Stimulated activated memory B cell treated with anti-CD40 and anti-IgM and Interleukin-4, amounts not matched to agents 10 μg/mL and 1 μg/mL and 100 μg/mL, for 72 hours (primary cell): ENCODE data around the gene ELF2.
A peak's percentile ranks its signal among the peaks of the same experiment; 100 is the strongest.
"Not testable (repeated sequence)": the region's sequence is repeated elsewhere in the genome, so short reads cannot be mapped to it uniquely, and the experiment has no call there.

Experiments
- ATAC-seq: fragments of 150-1000 bp; cut with Tn5 transposase; 2 replicates; pipeline ENCODE4 v1.10.0; 2021
- H3K27ac Mint-ChIP-seq: one replicate; pipeline ENCODE4 v1.8.0; 2022; ENCODE audit warnings: mild to moderate bottlenecking, mixed read lengths
- H3K27me3 Mint-ChIP-seq: one replicate; pipeline ENCODE4 v1.8.0; 2022; ENCODE audit warnings: mixed read lengths
- H3K36me3 Mint-ChIP-seq: one replicate; pipeline ENCODE4 v1.8.0; 2022; ENCODE audit warnings: mixed read lengths
- H3K4me1 Mint-ChIP-seq: one replicate; pipeline ENCODE4 v1.8.0; 2022; ENCODE audit warnings: mixed read lengths
- H3K4me3 Mint-ChIP-seq: one replicate; pipeline ENCODE4 v1.8.0; 2022; ENCODE audit warnings: mild to moderate bottlenecking, moderate library complexity, mixed read lengths
- H3K9me3 Mint-ChIP-seq: one replicate; pipeline ENCODE4 v1.8.0; 2022; ENCODE audit warnings: mixed read lengths

ELF2 gene

DNA sequence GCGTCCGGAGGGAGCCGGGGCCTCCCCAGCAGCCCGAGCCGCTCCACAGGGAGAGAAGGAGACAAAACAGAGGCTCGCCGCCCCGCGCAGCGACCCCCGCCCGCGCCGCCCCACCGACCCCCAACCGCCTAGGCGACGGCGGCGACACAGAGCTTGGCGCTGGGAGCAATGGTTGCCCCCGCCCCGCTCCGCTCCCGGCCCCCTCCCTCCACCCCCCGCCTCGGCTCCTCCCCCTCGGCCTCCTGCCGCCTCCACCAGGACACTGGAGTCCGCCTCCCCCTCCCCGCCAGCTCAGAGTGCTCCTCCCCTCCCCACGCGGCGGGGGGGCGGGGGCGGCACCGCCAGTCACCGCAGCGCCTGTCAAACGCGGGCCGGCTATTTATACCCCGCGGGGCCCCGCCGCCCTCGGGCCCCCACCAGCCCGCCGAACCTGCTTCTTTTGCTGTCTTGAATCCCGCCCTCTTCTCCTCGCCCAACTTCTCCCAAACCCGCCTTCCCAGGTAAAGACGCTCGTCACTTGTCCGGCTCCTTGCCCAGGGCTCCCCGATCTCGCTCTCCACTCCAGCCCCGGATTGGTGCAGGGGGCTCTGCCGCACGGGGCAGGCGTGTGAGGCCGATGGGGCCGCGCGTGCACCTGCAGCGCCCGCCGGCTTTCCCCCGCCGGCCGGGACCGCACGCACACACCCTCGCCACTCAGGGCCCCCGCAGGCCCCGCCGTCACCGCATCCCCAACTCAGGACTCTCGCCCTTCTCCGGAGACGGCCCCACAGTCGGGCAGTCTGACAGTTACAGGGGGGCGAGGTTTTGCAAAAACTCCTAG lies at the start of gene ELF2:
Gene ELF2, minus strand, starts transcription at position 170 of the 820 bp plus-strand sequence. CDS start 39,517 bp downstream, outside the sequence.
- peak within 1 kb of the TSS; percentile 89 for H3K4me3 Mint-ChIP-seq
- H3K27me3 Mint-ChIP-seq, result no peaks in the 10 kb centered on the region
- no peaks in the 10 kb centered on the region for H3K9me3 Mint-ChIP-seq
- peak within 1 kb of the TSS; percentile 94 for H3K27ac Mint-ChIP-seq
- peaks cover 26% of the 10 kb centered on the region for H3K4me1 Mint-ChIP-seq
- peak; percentile 81 for ATAC-seq
- H3K36me3 Mint-ChIP-seq, result no peaks in the 10 kb centered on the region

DNA sequence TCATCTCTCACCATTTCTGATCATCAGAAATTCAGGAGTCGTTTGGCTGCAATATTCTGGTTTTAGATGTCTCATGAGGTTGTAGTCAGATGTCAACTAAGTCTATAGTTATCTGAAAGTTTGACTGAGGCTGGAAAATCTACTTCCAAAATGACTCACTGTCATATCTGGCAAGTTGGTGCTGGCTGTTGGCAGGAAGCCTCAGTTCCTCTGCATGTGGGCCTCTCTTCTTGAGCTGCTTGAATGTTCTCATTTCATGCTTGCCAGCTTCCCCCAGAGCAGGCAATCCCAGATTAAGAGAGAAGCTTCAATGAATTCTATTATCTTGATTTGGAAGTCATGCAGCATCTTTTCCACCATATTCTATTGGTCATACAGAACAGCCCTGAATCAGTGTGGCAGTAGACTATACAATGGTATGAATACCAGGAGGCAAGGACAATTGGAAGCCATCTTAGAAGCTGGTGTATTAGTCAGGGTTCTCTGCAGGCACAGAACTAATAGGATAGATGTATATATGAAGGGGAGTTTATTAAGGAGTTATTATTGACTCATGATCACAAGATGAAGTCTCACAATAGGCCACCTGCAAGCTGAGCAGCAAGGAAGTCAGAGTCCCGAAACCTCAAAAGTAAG lies 46.8 kb upstream of the ELF2 start:
- peaks cover 3% of the 10 kb centered on the region for H3K9me3 Mint-ChIP-seq
- no peaks in the 10 kb centered on the region for H3K36me3 Mint-ChIP-seq
- no peak overlapping the region for H3K27ac Mint-ChIP-seq
- ATAC-seq, result peak; percentile 62
- H3K4me3 Mint-ChIP-seq, result no peak overlapping the region
- H3K4me1 Mint-ChIP-seq, result peaks cover 10% of the 10 kb centered on the region
- H3K27me3 Mint-ChIP-seq, result no peaks in the 10 kb centered on the region

DNA sequence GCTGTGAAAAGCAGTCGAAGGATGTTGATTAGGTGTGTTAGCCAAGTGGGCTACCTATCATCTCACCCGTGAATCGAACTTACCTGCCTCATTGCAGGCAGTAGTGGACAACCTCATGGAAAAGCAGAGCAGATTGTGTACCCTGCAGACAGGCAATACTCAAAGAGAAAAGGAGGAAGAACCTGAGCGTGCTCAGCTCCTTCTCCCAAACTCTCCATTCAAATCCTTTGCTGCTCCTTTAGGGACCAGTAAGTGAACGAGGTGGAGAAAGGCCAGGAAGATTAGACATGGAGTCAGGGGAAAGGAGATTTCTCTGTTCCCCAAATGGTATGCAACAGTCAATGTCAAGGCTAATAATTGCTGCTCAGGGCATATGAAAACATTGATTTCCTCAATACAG lies 45.2 kb upstream of the ELF2 start:
- H3K4me3 Mint-ChIP-seq, result no peak overlapping the region
- H3K4me1 Mint-ChIP-seq, result peaks cover 10% of the 10 kb centered on the region
- no peaks in the 10 kb centered on the region for H3K27me3 Mint-ChIP-seq
- peaks cover 3% of the 10 kb centered on the region for H3K9me3 Mint-ChIP-seq
- H3K27ac Mint-ChIP-seq, result no peak overlapping the region
- H3K36me3 Mint-ChIP-seq, result no peaks in the 10 kb centered on the region
- ATAC-seq, result no peak

DNA sequence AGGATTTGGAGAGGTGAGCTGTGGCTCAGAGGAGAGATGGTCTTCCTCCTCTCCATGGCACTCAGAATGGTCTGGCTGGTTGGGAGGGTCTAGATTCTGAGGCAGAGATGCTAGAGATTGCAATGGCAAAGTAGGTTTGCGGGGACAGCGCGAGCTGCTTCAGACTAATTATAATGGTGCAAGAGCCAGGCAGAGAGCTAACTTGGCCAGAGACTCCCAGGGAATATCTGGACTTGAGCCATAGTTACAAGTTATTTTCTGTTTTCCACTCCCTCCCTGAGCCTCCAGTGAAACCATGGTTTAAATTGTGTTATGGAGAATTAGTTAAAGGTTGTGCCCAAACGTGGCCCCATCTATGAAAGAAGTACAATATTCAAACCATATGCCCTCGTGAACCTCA lies 44.7 kb upstream of the ELF2 start:
- Mint-ChIP-seq H3K4me1 (peaks cover 10% of the 10 kb centered on the region), H3K27me3 (no peaks in the 10 kb centered on the region), H3K4me3 (no peak overlapping the region), H3K27ac (no peak overlapping the region), H3K36me3 (no peaks in the 10 kb centered on the region), H3K9me3 (peaks cover 3% of the 10 kb centered on the region)
- no peak for ATAC-seq

DNA sequence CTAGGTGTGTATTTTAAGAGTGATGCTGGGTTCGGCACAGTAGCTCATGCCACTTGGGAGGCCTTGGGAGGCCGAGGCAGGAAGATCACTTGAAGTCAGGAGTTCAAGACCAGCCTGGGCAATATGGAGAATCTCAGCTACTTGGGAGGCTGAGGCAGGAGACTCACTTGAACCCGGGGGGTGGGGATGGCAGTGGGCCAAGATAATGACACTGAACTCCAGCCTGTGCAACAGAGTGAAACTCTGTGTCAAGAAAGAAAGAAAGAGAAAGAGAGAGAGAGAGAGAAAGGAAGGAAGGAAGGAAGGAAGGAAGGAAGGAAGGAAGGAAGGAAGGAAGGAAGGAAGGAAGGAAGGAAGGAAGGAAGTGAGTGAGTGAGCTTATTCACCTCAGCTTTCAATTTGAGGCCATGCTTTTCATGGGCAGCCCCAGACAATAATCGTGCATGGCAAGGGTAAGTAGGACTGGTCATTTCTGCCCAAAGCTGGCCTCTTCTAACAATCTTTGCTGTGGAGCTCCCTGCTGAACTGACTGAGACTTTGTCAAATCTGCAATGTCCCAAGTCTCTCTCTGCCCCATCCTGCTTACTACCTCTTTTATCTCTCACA lies 42.5 kb upstream of the ELF2 start:
- H3K27ac Mint-ChIP-seq, result no peak overlapping the region
- peaks cover 14% of the 10 kb centered on the region for H3K4me1 Mint-ChIP-seq

DNA sequence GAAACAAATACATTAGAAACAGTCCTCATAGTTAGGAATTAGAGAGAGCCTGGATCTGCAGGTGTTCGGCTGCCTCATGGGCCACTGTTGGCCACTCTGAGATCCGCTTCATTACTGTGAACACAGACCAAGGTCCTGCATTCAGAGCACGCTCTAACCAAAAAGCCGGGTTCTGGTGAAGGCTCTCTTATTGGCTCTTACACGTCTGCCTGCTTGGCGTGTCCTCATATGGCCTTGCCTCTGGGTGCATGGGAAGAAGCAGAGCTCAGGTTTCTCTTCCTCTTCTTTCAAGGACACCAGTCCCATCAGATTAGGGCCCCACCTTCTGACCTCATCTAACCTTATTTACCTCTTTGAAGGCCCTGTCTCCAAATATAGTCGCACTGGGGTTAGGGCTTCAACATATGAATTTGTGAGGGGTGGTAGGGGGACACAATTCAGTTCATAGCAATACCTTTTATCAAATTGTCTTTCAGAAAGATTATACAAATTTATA lies 37.1 kb upstream of the ELF2 start:
- H3K27me3 Mint-ChIP-seq, result no peaks in the 10 kb centered on the region
- peak overlapping the region; percentile 79 for H3K27ac Mint-ChIP-seq
- no peaks in the 10 kb centered on the region for H3K9me3 Mint-ChIP-seq
- H3K36me3 Mint-ChIP-seq, result no peaks in the 10 kb centered on the region
- H3K4me3 Mint-ChIP-seq, result no peak overlapping the region
- peak; percentile 100 for ATAC-seq
- H3K4me1 Mint-ChIP-seq, result peaks cover 16% of the 10 kb centered on the region

More for the DNA sequence above, 42.5 kb upstream of the ELF2 start:
- no peak for ATAC-seq
- Mint-ChIP-seq H3K36me3 (no peaks in the 10 kb centered on the region), H3K27me3 (no peaks in the 10 kb centered on the region), H3K4me3 (peak overlapping the region; percentile 30), H3K9me3 (peaks cover 3% of the 10 kb centered on the region)

DNA sequence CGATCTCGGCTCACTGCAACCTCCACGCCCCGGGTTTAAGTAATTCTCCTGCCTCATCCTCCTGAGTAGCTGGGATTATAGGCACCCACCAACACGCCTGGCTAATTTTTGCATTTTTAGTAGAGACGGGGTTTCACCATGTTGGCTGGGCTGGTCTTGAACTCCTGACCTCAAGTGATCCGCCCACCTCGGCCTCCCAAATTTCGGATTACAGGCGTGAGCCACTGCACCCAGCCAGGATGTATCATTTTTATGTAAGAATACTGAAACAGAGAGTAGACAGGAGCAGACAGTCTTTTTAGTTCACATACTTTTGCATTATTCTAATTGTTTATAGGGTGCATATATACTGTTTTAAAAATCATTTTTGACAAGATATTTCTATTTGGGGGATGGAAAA lies 36.6 kb upstream of the ELF2 start:
- not testable (repeated sequence) for H3K4me3 Mint-ChIP-seq, H3K36me3 Mint-ChIP-seq, H3K9me3 Mint-ChIP-seq, H3K27me3 Mint-ChIP-seq, ATAC-seq
- H3K4me1 Mint-ChIP-seq, result peaks cover 16% of the 10 kb centered on the region
- peak overlapping the region; percentile 79 for H3K27ac Mint-ChIP-seq

DNA sequence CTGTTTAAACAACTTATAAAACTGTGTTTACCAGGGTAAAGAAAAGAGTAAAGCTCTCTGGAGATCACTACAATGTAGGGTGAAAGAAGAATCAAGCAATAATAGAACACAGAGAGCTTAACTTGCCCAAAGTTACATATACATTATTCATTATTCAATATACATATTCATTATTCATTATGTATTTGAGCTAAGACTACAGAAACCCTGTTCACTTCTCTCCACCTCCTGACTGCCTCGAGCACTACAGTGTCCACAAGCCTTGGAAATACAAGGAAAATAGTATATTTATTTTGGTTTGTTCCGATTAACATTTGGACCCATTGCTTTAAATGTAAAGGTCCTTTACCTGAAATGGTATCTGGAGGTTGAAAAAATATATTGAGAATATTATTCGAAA lies 35.9 kb upstream of the ELF2 start:
- Mint-ChIP-seq H3K36me3 (no peaks in the 10 kb centered on the region), H3K4me1 (peaks cover 16% of the 10 kb centered on the region), H3K4me3 (no peak overlapping the region), H3K27ac (no peak overlapping the region), H3K27me3 (no peaks in the 10 kb centered on the region), H3K9me3 (no peaks in the 10 kb centered on the region)
- no peak for ATAC-seq

DNA sequence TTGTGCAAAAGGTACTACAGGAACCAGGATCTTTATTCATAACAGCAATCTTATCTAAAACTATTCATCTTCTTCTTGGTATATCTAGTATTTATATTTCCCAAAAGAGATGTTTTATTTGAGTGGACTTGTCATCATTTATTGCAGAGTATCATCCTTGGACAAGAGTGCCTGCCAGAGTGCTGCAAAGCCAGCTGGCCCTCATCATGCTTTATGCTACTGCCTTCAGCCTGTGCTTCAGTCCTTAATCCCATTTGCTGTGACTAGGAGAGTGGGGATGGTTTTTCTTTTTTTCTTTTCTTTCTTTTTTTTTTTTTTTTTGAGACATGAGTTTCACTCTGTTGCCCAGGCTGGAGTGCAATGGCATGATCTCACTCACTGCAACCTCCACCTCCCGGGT lies 33.5 kb upstream of the ELF2 start:
- no peaks in the 10 kb centered on the region for H3K36me3 Mint-ChIP-seq
- H3K4me3 Mint-ChIP-seq, result no peak overlapping the region
- no peak for ATAC-seq
- no peaks in the 10 kb centered on the region for H3K9me3 Mint-ChIP-seq
- peaks cover 16% of the 10 kb centered on the region for H3K4me1 Mint-ChIP-seq
- no peak overlapping the region for H3K27ac Mint-ChIP-seq
- H3K27me3 Mint-ChIP-seq, result no peaks in the 10 kb centered on the region

DNA sequence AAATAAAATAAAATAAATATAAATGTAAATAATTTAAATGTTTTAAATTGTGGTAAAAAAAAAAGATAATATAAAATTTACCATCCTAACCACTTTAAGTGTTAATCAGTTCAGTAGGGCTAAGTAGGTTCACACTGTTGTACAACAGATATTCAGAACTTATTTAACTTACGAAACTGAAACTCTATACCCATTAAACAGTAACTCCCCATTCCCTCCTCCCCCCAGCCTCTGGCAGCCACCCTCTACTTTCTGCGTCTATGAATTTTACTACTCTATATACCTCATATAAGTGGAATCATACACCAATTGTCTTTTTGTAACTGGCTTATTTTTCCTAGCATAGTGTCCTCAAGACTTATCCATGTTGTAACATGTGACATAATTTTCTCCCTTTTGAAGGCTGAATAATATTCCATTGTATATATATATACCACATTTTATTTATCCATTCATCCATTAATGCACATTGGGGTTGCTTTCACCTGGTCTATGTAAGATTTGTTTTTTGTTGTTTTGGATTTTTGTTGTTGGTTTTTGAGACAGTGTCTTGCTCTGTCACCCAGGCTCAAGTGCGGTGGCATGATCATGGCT lies 32.5 kb upstream of the ELF2 start:
- H3K36me3 Mint-ChIP-seq, result no peaks in the 10 kb centered on the region
- no peak overlapping the region for H3K4me3 Mint-ChIP-seq
- H3K27ac Mint-ChIP-seq, result no peak overlapping the region

DNA sequence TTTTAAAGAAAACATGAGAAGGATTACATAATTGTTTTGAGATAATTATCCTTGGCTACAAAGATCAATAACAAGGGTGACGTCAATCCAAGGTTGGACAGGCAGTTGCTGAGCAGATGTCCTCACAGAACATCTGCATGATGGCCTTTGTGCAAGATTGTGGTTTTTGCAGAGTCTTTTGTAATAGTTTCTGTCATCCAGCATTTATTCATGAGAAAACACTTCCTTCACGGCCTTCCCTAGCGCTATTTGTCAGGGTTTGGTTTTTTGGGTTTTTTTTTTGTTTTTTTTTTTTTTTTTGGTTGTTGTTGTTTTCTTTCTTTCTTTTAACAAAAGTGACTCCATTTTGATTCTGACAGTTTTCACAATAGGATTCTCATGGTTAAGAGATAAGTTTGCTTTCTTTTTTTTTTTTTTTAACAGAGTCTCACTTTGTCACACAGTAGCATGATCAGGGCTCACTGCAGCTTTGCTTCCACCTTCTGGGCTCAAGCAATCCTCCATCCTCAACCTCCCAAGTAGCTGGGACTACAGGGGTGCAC lies 31.5 kb upstream of the ELF2 start:
- no peak overlapping the region for H3K4me3 Mint-ChIP-seq

More for the DNA sequence above, 32.5 kb upstream of the ELF2 start:
- no peaks in the 10 kb centered on the region for H3K27me3 Mint-ChIP-seq
- no peaks in the 10 kb centered on the region for H3K9me3 Mint-ChIP-seq
- no peak for ATAC-seq
- peaks cover 12% of the 10 kb centered on the region for H3K4me1 Mint-ChIP-seq

DNA sequence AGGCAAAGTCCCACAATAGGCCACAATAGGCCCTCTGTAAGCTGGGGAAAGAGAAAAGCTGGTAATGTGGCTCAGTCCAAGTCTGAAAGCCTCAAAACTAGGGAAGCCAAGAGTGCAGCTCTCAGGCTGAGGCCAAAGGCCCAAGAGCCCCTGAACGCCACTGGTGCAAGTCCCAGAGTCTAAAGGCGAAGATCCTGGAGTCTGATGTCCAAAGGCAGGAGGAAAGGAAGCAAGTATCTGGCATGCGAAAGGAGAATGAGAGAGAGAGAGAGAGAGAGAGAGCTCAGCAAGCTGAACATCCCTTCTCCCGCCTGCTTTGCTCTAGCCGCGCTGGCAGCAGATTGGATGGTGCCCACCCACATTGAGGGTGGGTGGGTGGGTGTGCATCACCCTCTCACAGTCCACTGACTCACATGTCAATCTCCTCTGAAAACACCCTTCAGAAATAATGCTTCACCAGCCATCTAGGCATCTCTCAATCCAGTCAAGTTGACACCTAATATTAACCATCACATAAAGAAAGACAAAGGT lies 30.9 kb upstream of the ELF2 start:
- H3K9me3 Mint-ChIP-seq, result no peaks in the 10 kb centered on the region

More for the DNA sequence above, 31.5 kb upstream of the ELF2 start:
- no peak overlapping the region for H3K27ac Mint-ChIP-seq
- no peaks in the 10 kb centered on the region for H3K36me3 Mint-ChIP-seq
- H3K4me1 Mint-ChIP-seq, result peaks cover 1% of the 10 kb centered on the region
- ATAC-seq, result no peak
- no peaks in the 10 kb centered on the region for H3K9me3 Mint-ChIP-seq
- H3K27me3 Mint-ChIP-seq, result no peaks in the 10 kb centered on the region

DNA sequence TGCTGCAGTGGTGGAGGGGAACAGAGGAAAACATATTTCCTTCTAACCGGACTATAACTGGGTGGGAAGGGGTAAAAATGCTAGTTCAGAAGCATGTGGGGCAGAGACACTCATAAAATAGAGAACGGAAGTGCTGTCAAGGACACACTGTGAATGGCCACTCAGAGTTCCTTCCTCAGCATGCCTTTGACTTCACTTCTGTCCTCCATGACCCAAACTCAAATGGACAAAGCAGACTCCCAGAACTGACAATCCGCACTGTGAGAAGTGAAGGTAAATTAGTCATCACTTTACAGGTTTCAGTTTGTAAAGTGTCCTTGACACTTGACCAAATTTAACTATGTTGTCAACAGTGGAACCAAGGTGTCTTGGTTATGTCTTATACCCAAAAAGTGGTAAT lies 30.2 kb upstream of the ELF2 start:
- Mint-ChIP-seq H3K36me3 (no peaks in the 10 kb centered on the region), H3K27ac (no peak overlapping the region), H3K27me3 (no peaks in the 10 kb centered on the region), H3K4me1 (no peaks in the 10 kb centered on the region), H3K9me3 (no peaks in the 10 kb centered on the region), H3K4me3 (no peak overlapping the region)
- ATAC-seq, result no peak

More for the DNA sequence above, 30.9 kb upstream of the ELF2 start:
- H3K36me3 Mint-ChIP-seq, result no peaks in the 10 kb centered on the region
- ATAC-seq, result no peak
- no peaks in the 10 kb centered on the region for H3K4me1 Mint-ChIP-seq
- H3K27ac Mint-ChIP-seq, result no peak overlapping the region
- no peak overlapping the region for H3K4me3 Mint-ChIP-seq
- H3K27me3 Mint-ChIP-seq, result no peaks in the 10 kb centered on the region

DNA sequence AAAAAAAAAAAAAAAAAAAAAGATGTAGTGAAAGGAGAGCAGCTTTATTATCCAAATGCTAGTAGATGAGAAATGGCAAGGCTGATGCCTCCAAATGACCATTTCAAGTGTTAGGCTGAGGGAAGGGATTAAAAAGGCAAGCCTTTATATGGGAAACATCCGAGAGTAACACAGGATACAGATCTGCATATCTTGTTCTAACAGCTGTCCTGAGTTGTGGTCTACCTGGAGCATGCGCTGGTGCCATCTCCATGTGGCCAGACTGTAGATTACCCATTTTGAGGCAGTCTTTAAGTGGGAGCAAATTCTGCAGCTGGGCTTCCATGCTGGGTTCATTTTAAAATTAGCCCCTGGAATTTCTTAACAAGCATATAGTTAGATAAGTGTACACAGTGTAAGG lies 26.0 kb upstream of the ELF2 start:
- H3K36me3 Mint-ChIP-seq, result no peaks in the 10 kb centered on the region
- no peaks in the 10 kb centered on the region for H3K9me3 Mint-ChIP-seq
- H3K4me3 Mint-ChIP-seq, result no peak overlapping the region
- H3K4me1 Mint-ChIP-seq, result no peaks in the 10 kb centered on the region
- no peak for ATAC-seq
- no peak overlapping the region for H3K27ac Mint-ChIP-seq
- H3K27me3 Mint-ChIP-seq, result peaks cover 16% of the 10 kb centered on the region

DNA sequence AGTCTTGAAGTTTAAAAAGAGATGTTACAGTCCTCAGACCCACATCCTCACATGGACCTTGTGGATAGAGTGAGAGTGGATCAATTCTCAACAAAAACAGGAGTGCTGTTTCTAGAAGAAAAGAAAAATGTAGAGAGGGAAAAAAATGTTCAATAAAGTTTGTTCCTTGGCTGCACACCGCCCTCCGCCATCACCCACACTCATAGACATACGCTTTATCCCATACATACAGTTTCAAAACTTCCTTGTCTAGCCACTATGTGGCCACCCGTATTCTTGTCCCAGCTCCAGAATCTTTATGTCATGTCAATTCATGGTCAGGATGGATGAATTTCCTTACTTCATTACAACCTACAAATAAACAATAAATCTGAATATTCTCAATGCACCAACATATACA lies 23.5 kb upstream of the ELF2 start:
- Mint-ChIP-seq H3K4me1 (no peaks in the 10 kb centered on the region), H3K4me3 (no peak overlapping the region), H3K27ac (no peak overlapping the region), H3K27me3 (peaks cover 16% of the 10 kb centered on the region), H3K36me3 (no peaks in the 10 kb centered on the region), H3K9me3 (no peaks in the 10 kb centered on the region)
- no peak for ATAC-seq
